Natural killer cell (primary cell): ENCODE results near the gene RSRC1. TPM values are rescaled to one million over a fixed set of nuclear protein-coding genes. Genes with fewer than 3 reads are reported as not detected.
A peak's percentile ranks its signal among the peaks of the same experiment; 100 is the strongest.

Source experiments
- ATAC-seq, 3 donors: fragments of 150-1000 bp in 2 of 3; fragments of 200-7000 bp in 1 of 3; cut with Tn5 transposase; 1 replicate in 1 of 3; 2 replicates in 2 of 3; pipeline ENCODE4 v1.10.0; 2021; ENCODE audit warnings: mild to moderate bottlenecking in 2 of 3, moderate library complexity in 2 of 3
- DNase-seq, 2 donors: peaks; one replicate each; pipeline versions ENCODE4 v3.0.0 to v3.0.0-alpha.2; 2013 to 2021; ENCODE audit warnings: mixed read lengths in 1 of 2
- H3K27ac ChIP-seq: one replicate; pipeline ENCODE4 v1.5.1; 2013; ENCODE audit warnings: mild to moderate bottlenecking, low read length
- H3K27me3 ChIP-seq: one replicate; pipeline ENCODE4 v1.6.1; 2013; ENCODE audit warnings: low read length; ENCODE audit not compliant: control insufficient read depth, insufficient read depth
- H3K36me3 ChIP-seq: one replicate; pipeline ENCODE4 v1.6.1; 2013; ENCODE audit warnings: low read length; ENCODE audit not compliant: control insufficient read depth, insufficient read depth
- H3K4me1 ChIP-seq: one replicate; pipeline ENCODE4 v1.6.1; 2013; ENCODE audit warnings: low read length; ENCODE audit not compliant: control insufficient read depth, insufficient read depth
- H3K4me3 ChIP-seq: one replicate; pipeline ENCODE4 v1.5.1; 2013; ENCODE audit warnings: low read length
- H3K9me3 ChIP-seq: one replicate; pipeline ENCODE4 v1.6.1; 2013; ENCODE audit warnings: low read length; ENCODE audit not compliant: control insufficient read depth, insufficient read depth
- H3K27ac Mint-ChIP-seq, 2 donors: one replicate each; pipeline ENCODE4 v1.8.0; 2022; ENCODE audit warnings: mild to moderate bottlenecking in 2 of 2, mixed read lengths in 2 of 2, moderate library complexity in 1 of 2
- H3K27me3 Mint-ChIP-seq, 2 donors: one replicate each; pipeline ENCODE4 v1.8.0; 2022; ENCODE audit warnings: low read depth in 2 of 2, mixed read lengths in 2 of 2
- H3K36me3 Mint-ChIP-seq: one replicate; pipeline ENCODE4 v1.8.0; 2022; ENCODE audit warnings: mixed read lengths
- H3K4me1 Mint-ChIP-seq, 2 donors: one replicate each; pipeline ENCODE4 v1.8.0; 2022; ENCODE audit warnings: mixed read lengths in 2 of 2
- H3K4me3 Mint-ChIP-seq: one replicate; pipeline ENCODE4 v1.8.0; 2022; ENCODE audit warnings: mild to moderate bottlenecking, moderate library complexity, mixed read lengths
- H3K9me3 Mint-ChIP-seq, 2 donors: one replicate each; pipeline ENCODE4 v1.8.0; 2022; ENCODE audit warnings: mixed read lengths in 2 of 2
- WGBS: methylation state at CpG from one replicate; pipeline ENCODE4 v1.1.7; 2013; ENCODE audit warnings: missing lambda C conversion rate; ENCODE audit not compliant: insufficient coverage; 5-methylcytosine and 5-hydroxymethylcytosine counted together
- intact Hi-C: fragments of 100-400 bp; cut with micrococcal nuclease; formaldehyde crosslinking; loops from one replicate; pipeline ENCODE4 v1.14.2; 2022
- total RNA-seq, 4 donors: library from RNA; stranded (reverse); fragments of 120-200 nt in 1 of 4; gene quantifications; one replicate each; pipeline versions ENCODE4 v1.2.3 to v1.2.4, GENCODE V29; 2013 to 2022
- TF ChIP-seq, protein P1 (sequence below): fragments of 200-600 bp; IDR thresholded peaks from one replicate; pipeline ENCODE4 v1.8.0; 2022; ENCODE audit warnings: antibody characterized with exemption

The RSRC1 gene
- total RNA-seq, 3 donors from 2014 or later (not counting 1 experiment from before 2014, with no cell fraction given), result 37.3 to 41.1 (median 37.6) TPM

DNA sequence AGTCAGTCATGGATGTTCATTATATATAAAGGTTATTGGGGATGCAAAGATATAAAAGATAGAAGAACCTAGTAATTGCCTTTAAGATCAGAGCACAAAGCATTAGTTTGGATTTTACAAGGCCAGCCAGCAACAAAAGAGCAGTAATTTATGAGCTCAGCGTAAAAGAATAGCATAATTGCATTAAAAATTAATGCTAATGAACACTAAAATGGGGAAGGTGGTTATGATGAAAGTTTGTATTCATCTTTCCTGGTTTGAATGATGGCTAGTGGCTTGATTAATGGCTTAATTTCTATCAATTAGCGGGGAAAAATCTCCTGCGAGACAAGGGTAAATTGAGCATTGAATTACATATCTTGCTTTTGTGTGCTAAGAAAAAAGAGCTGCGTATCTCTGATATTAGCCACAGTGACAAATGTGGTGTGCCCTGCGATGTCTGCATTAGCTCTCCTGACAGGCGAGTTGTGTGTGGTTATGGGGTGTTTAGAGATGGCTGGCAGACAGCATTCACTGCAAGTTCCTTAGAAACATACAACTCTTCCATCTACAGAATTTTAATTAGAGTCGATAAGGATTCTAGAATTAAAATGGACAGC, 418.3 kb downstream of the RSRC1 start:
- H3K9me3 ChIP-seq, result no peaks in the 10 kb centered on the region
- H3K36me3 ChIP-seq, result no peaks in the 10 kb centered on the region
- DNase-seq (no peak), ATAC-seq (no peak)
- H3K4me3 ChIP-seq, result no peak overlapping the region
- TF ChIP-seq, protein P1, sequence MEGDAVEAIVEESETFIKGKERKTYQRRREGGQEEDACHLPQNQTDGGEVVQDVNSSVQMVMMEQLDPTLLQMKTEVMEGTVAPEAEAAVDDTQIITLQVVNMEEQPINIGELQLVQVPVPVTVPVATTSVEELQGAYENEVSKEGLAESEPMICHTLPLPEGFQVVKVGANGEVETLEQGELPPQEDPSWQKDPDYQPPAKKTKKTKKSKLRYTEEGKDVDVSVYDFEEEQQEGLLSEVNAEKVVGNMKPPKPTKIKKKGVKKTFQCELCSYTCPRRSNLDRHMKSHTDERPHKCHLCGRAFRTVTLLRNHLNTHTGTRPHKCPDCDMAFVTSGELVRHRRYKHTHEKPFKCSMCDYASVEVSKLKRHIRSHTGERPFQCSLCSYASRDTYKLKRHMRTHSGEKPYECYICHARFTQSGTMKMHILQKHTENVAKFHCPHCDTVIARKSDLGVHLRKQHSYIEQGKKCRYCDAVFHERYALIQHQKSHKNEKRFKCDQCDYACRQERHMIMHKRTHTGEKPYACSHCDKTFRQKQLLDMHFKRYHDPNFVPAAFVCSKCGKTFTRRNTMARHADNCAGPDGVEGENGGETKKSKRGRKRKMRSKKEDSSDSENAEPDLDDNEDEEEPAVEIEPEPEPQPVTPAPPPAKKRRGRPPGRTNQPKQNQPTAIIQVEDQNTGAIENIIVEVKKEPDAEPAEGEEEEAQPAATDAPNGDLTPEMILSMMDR, result no peak
- no peak overlapping the region for H3K27ac ChIP-seq
- no peaks in the 10 kb centered on the region for H3K36me3 Mint-ChIP-seq
- no peaks in the 10 kb centered on the region for H3K9me3 Mint-ChIP-seq
- no peaks in the 10 kb centered on the region for H3K4me1 Mint-ChIP-seq
- H3K4me1 ChIP-seq, result no peaks in the 10 kb centered on the region
- 98% methylated on average over 6 of the region's 7 CpGs for WGBS
- no peaks in the 10 kb centered on the region for H3K27me3 ChIP-seq
- H3K4me3 Mint-ChIP-seq, result no peak overlapping the region
- no peaks in the 10 kb centered on the region for H3K27me3 Mint-ChIP-seq
- intact Hi-C loops, result no loop called here
- H3K27ac Mint-ChIP-seq, result no peak overlapping the region

DNA sequence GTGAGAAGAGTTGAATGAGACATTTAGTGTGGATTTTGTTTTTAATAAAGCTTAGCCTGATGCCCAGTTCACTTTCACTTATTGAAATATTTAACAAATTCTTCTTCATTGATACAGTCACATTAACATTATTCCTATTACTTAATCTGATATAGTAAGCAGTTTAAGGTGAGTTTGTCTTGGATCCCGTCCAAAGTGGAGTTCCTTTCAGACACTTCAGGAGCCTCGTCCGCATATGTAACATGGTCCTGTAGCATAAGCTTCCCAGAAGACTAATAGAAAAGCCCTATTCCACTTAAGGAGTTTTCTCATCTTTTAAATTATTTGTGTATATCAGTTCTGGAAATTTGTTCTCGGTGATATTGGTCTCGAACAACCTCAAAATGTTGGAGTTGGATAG, 421.4 kb downstream of the RSRC1 start:
- TF ChIP-seq, protein P1, result no peak
- H3K4me3 Mint-ChIP-seq, result no peak overlapping the region
- 98% methylated on average over 5 of the region's 5 CpGs for WGBS
- no peaks in the 10 kb centered on the region for H3K27me3 Mint-ChIP-seq
- intact Hi-C loops, result loop anchor here (5.0 kb wide), 1 partner anchor 914 kb away; no protein-coding TSS in a partner anchor
- H3K4me1 ChIP-seq, result no peaks in the 10 kb centered on the region
- no peak for DNase-seq
- no peak overlapping the region for H3K4me3 ChIP-seq
- no peak overlapping the region for H3K27ac Mint-ChIP-seq
- H3K36me3 Mint-ChIP-seq, result no peaks in the 10 kb centered on the region
- H3K9me3 Mint-ChIP-seq, result no peaks in the 10 kb centered on the region
- ATAC-seq, result no peak
- no peaks in the 10 kb centered on the region for H3K4me1 Mint-ChIP-seq
- no peak overlapping the region for H3K27ac ChIP-seq
- no peaks in the 10 kb centered on the region for H3K36me3 ChIP-seq
- no peaks in the 10 kb centered on the region for H3K9me3 ChIP-seq
- H3K27me3 ChIP-seq, result no peaks in the 10 kb centered on the region

DNA sequence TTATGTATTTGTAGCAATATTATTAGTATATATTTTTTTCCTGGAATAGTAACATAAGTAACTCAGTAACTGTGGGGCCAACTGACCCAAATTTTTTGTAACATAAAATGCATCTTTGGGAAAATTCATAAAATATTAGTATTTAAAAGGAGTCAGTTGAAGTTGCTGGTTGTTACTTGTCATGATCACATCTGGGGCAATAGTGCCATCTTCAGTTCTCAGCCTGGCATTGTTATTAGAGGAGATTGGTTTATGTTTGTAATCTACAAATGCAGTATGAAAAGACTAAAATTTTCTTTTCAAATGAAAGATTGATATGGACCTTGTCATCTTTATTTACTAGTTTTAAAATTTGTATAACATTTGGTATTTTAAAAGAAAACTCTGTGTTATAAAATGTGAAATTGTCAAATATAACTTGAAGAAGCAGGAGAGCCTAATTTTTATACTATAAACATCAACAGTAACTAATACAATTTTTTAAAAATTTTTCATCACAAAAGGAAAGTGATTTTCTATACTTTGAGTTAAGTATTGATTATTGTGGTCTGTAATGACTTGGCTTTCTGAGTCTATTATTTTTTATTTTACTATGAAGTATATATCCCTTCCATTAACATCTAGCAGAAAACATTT, 422.3 kb downstream of the RSRC1 start:
- Mint-ChIP-seq H3K4me1 (no peaks in the 10 kb centered on the region), H3K36me3 (no peaks in the 10 kb centered on the region), H3K27me3 (no peaks in the 10 kb centered on the region), H3K9me3 (no peaks in the 10 kb centered on the region), H3K4me3 (no peak overlapping the region), H3K27ac (no peak overlapping the region)
- H3K27ac ChIP-seq, result no peak overlapping the region
- no peaks in the 10 kb centered on the region for H3K36me3 ChIP-seq
- TF ChIP-seq, protein P1, result no peak
- H3K4me3 ChIP-seq, result no peak overlapping the region
- no peak for ATAC-seq
- intact Hi-C loops, result loop anchor here (5.0 kb wide), 1 partner anchor 915 kb away; no protein-coding TSS in a partner anchor
- no peaks in the 10 kb centered on the region for H3K4me1 ChIP-seq
- H3K9me3 ChIP-seq, result no peaks in the 10 kb centered on the region
- no peaks in the 10 kb centered on the region for H3K27me3 ChIP-seq
- peak in 1 of 2 donors; percentile 42 for DNase-seq

DNA sequence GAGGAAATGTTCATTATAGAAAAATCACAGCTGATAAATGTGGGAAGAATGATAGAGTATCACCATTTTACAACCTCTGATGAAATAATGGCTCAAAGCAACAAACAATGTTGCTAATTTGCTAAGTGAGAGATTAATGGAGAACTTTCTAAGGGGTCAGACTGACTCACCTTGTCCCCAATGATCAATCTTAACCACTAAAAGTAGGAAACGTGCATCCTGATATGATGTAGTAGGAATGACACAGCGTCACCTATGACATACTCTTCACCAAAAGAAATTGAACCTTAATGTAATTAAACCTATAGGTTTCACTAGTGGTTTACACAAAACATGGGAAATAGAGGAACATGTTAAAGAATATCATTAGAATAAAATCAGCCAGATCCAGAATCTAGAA, 426.0 kb downstream of the RSRC1 start:
- no peak for DNase-seq
- intact Hi-C loops, result loop anchor here (5.0 kb wide), 1 partner anchor 256 kb away; no protein-coding TSS in a partner anchor

More for the DNA sequence above, 426.0 kb downstream of the RSRC1 start:
- Mint-ChIP-seq H3K27ac (no peak overlapping the region), H3K36me3 (no peaks in the 10 kb centered on the region), H3K4me1 (no peaks in the 10 kb centered on the region), H3K9me3 (no peaks in the 10 kb centered on the region), H3K4me3 (no peak overlapping the region), H3K27me3 (no peaks in the 10 kb centered on the region)
- no CpG with 5 or more reads among the region's 2 CpGs for WGBS
- H3K27ac ChIP-seq, result no peak overlapping the region
- ATAC-seq, result no peak
- H3K9me3 ChIP-seq, result no peaks in the 10 kb centered on the region
- H3K4me3 ChIP-seq, result no peak overlapping the region
- H3K4me1 ChIP-seq, result no peaks in the 10 kb centered on the region
- H3K36me3 ChIP-seq, result no peaks in the 10 kb centered on the region
- TF ChIP-seq, protein P1, result no peak
- H3K27me3 ChIP-seq, result no peaks in the 10 kb centered on the region
